GM10248 (cell line): Measurements from ENCODE around the gene ANKAR.
"Not testable (repeated sequence)": the region's sequence is repeated elsewhere in the genome, so short reads cannot be mapped to it uniquely, and the experiment has no call there.

Source experiments
- CTCF ChIA-PET: fragments of 300-600 bp; sonication (Branson Sonifier 250); formaldehyde crosslinking; extraction: SDS; loops from one replicate; lab custom pipeline; 2021; ENCODE audit warnings: antibody characterized with exemption; lab: Yijun Ruan, JAX
- POLR2A ChIA-PET: fragments of 350-650 bp; sonication (Branson Sonifier 250); formaldehyde crosslinking; extraction: SDS; loops from one replicate; lab custom pipeline; 2020; ENCODE audit warnings: antibody characterized with exemption; lab: Yijun Ruan, JAX
- DNase-seq: peaks from one replicate; pipeline ENCODE4 v3.0.0; 2012; ENCODE audit errors: extremely low spot score
- CTCF ChIP-seq: IDR thresholded peaks from 2 replicates; pipeline ENCODE4 v1.5.1; 2012; ENCODE audit warnings: mild to moderate bottlenecking, low read depth; ENCODE audit errors: extremely low read depth, missing control alignments, control extremely low read depth

The ANKAR gene

GRCh38 chr2:189681203-189681602 is 6.7 kb downstream of the ANKAR start:
- POLR2A ChIA-PET = no interaction called here
- no peak for DNase-seq
- no peak for TF ChIP-seq CTCF
- CTCF ChIA-PET = interaction anchor here (0.7 to 2.4 kb wide), 4 partner anchors 20 to 81 kb away, joined by 3 to 11 read pairs (median 4); partner anchors contain the start of gene OSGEPL1

GRCh38 chr2:189681903-189682302 is 7.4 kb downstream of the ANKAR start:
- DNase-seq = no peak
- CTCF ChIA-PET = interaction anchor here (2.4 kb wide), 1 partner anchor 81 kb away, joined by 11 read pairs; the partner anchor contains the start of gene OSGEPL1
- no peak for TF ChIP-seq CTCF
- POLR2A ChIA-PET = no interaction called here

- ChIA-PET POLR2A (no interaction called here), CTCF (interaction anchor here (0.6 to 5.2 kb wide), 8 partner anchors 10 to 80 kb away, joined by 3 to 49 read pairs (median 5); partner anchors contain the start of genes ANKAR, ASNSD1 and OSGEPL1)
- TF ChIP-seq CTCF = no peak
- DNase-seq = no peak
These were observed 8.9 kb downstream of the ANKAR start for GRCh38 chr2:189683348-189683747.

- TF ChIP-seq CTCF = no peak
- no peak for DNase-seq
- CTCF ChIA-PET = interaction anchor here (0.9 to 5.2 kb wide), 7 partner anchors 11 to 78 kb away, joined by 3 to 49 read pairs (median 7); partner anchors contain the start of genes ANKAR and OSGEPL1
- POLR2A ChIA-PET = no interaction called here
These were observed 10.3 kb downstream of the ANKAR start for GRCh38 chr2:189684811-189685210.

GRCh38 chr2:189685540-189686229 is 11.2 kb downstream of the ANKAR start:
- TF ChIP-seq CTCF = no peak
- DNase-seq = no peak
- CTCF ChIA-PET = interaction anchor here (0.9 to 5.2 kb wide), 2 partner anchors 13 kb away, joined by 4 to 49 read pairs; partner anchors contain the start of gene ANKAR
- POLR2A ChIA-PET = no interaction called here

- DNase-seq, POLR2A ChIA-PET: not testable (repeated sequence)
- CTCF ChIA-PET = interaction anchor here (1.3 to 1.5 kb wide), 3 partner anchors 8 to 11 kb away, joined by 3 to 4 read pairs (median 3); no protein-coding TSS in a partner anchor
These were observed 13.3 kb downstream of the ANKAR start for GRCh38 chr2:189687796-189688195.

GRCh38 chr2:189696223-189696622 is 21.8 kb downstream of the ANKAR start:
- ChIA-PET CTCF (interaction anchor here (0.9 to 7.6 kb wide), 12 partner anchors 8 to 375 kb away, joined by 3 to 67 read pairs (median 3); partner anchors contain the start of genes ANKAR and ASNSD1), POLR2A (no interaction called here)
- DNase-seq = no peak
- no peak for TF ChIP-seq CTCF
